ENCODE measurements around the gene COG7. TPM values are rescaled to one million over a fixed set of nuclear protein-coding genes. Genes with fewer than 3 reads are reported as not detected.

COG7 gene
- total RNA-seq, 5 donors from 2014 or later (not counting 1 experiment from before 2014, with no cell fraction given) = 15.8 to 23.2 (median 22.4) TPM

DNA sequence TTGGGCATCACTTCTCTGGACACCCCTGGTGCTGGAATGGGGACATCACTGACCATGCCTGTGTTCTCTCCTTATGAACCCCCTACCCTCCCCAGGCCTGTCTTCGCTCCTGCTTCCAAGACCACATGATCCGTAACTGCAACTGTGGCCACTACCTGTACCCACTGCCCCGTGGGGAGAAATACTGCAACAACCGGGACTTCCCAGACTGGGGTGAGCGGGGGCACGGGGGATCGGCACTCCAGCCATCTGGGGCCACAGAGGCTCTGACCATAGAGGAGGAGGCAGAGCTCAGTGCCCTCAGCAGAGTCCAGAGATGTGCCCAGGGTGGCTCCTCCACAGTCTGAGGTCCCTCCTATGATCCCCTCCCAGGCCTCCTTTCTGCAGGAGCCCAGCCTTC lies 77.3 kb downstream of the COG7 start:
- DNase-seq = no peak
- H3K27ac Mint-ChIP-seq = no peak overlapping the region
- no peak for ATAC-seq (replicated peaks in 1 of 4)
- H3K9me3 ChIP-seq = no peaks in the 10 kb centered on the region
- peaks cover 0 to 19% of the 10 kb centered on the region in 2 experiments for H3K27me3 ChIP-seq (replicated peaks in 1 of 2; ENCODE audit: control insufficient read depth in 2 of 2, extremely low read depth in 1 of 2, insufficient read depth in 2 of 2, low read length in 1 of 2)
- POLR2A ChIA-PET = no interaction called here
- H3K4me1 Mint-ChIP-seq = no peaks in the 10 kb centered on the region
- H3K4me3 ChIP-seq (ENCODE audit: control insufficient read depth in 1 of 2, extremely low read depth in 1 of 2, low read length in 1 of 2) = no peak overlapping the region
- no peak overlapping the region for H3K4me3 Mint-ChIP-seq
- H3K9me3 Mint-ChIP-seq = no peaks in the 10 kb centered on the region
- CTCF ChIA-PET = no interaction called here
- H3K27ac ChIP-seq (ENCODE audit: low read length) = no peak overlapping the region
- no peaks in the 10 kb centered on the region for H3K4me1 ChIP-seq (ENCODE audit: control insufficient read depth in 1 of 2, extremely low read depth in 1 of 2, insufficient read depth in 2 of 2, low read length in 2 of 2)
- H3K36me3 ChIP-seq (ENCODE audit: control insufficient read depth in 2 of 2, extremely low read depth in 1 of 2, insufficient read depth in 1 of 2, low read length in 1 of 2) = no peaks in the 10 kb centered on the region
- H3K27me3 Mint-ChIP-seq = peaks cover 7 to 10% of the 10 kb centered on the region in 2 donors
- no peaks in the 10 kb centered on the region for H3K36me3 Mint-ChIP-seq
- 88% methylated on average over 6 of the region's 7 CpGs for WGBS (ENCODE audit: insufficient coverage)

GRCh38 chr16:23374721-23375510 lies 78.1 kb downstream of the COG7 start:
- peaks cover 0 to 21% of the 10 kb centered on the region in 2 experiments for H3K27me3 ChIP-seq (replicated peaks in 1 of 2; ENCODE audit: control insufficient read depth in 2 of 2, extremely low read depth in 1 of 2, insufficient read depth in 2 of 2, low read length in 1 of 2)
- POLR2A ChIA-PET = no interaction called here
- no peak overlapping the region for H3K4me3 ChIP-seq (ENCODE audit: control insufficient read depth in 1 of 2, extremely low read depth in 1 of 2, low read length in 1 of 2)
- CTCF ChIA-PET = no interaction called here
- no peaks in the 10 kb centered on the region for H3K4me1 Mint-ChIP-seq
- no peaks in the 10 kb centered on the region for H3K4me1 ChIP-seq (ENCODE audit: control insufficient read depth in 1 of 2, extremely low read depth in 1 of 2, insufficient read depth in 2 of 2, low read length in 2 of 2)
- H3K36me3 ChIP-seq (ENCODE audit: control insufficient read depth in 2 of 2, extremely low read depth in 1 of 2, insufficient read depth in 1 of 2, low read length in 1 of 2) = no peaks in the 10 kb centered on the region
- H3K27ac Mint-ChIP-seq = no peak overlapping the region
- peaks cover 9 to 15% of the 10 kb centered on the region in 2 donors for H3K27me3 Mint-ChIP-seq
- H3K9me3 Mint-ChIP-seq = no peaks in the 10 kb centered on the region
- 72% methylated on average over 13 of the region's 17 CpGs for WGBS (ENCODE audit: insufficient coverage)
- H3K36me3 Mint-ChIP-seq = no peaks in the 10 kb centered on the region
- ATAC-seq (replicated peaks in 1 of 4) (no peak), DNase-seq (no peak)
- H3K4me3 Mint-ChIP-seq = no peak overlapping the region
- no peaks in the 10 kb centered on the region for H3K9me3 ChIP-seq
- H3K27ac ChIP-seq (ENCODE audit: low read length) = no peak overlapping the region

DNA sequence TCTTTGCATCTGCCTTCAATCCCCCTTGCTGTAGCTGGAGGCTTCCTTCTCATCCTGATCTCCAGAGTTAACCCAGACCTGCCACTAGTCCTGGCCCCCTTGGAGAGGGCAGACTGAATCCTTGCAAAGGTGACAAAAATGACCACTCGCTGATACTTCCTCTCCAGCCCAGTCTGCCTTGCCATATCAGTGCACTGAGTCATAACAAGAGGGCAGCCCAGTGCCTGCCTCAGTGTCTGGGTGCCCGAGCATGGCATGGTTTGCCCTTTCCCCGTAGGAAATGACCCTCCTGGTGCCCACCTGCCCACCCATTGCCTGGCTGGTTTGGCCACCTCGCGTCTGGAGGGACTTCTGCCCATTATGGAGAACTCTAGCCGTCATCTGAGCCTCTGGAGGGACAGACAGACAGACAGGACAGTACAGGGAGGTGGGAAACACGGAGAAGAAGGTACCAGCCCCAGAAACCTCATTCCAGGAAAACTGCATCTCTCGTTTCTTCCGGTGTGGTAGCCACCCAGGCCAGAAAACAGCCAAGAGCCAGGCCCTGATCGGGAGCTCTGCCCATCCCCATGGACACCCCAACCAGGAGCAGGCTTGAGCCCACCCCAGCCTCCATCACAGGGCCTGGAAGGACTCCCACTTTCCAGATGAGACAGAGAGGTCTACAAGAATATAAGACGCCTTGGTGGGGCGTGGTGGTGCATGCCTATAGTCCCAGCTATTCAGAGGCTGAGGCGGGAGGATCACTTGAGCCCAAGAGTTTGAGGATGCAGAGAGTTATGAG lies 79.4 kb downstream of the COG7 start:
- H3K36me3 Mint-ChIP-seq = no peaks in the 10 kb centered on the region
- H3K27me3 Mint-ChIP-seq = peaks cover 9 to 15% of the 10 kb centered on the region in 2 donors
- no peaks in the 10 kb centered on the region for H3K36me3 ChIP-seq (ENCODE audit: control insufficient read depth in 2 of 2, extremely low read depth in 1 of 2, insufficient read depth in 1 of 2, low read length in 1 of 2)
- H3K9me3 Mint-ChIP-seq = no peaks in the 10 kb centered on the region
- H3K9me3 ChIP-seq = no peaks in the 10 kb centered on the region
- ChIA-PET POLR2A (no interaction called here), CTCF (no interaction called here)
- H3K4me3 Mint-ChIP-seq = no peak overlapping the region
- no peaks in the 10 kb centered on the region for H3K4me1 ChIP-seq (ENCODE audit: control insufficient read depth in 1 of 2, extremely low read depth in 1 of 2, insufficient read depth in 2 of 2, low read length in 2 of 2)
- no peak overlapping the region for H3K27ac ChIP-seq (ENCODE audit: low read length)
- H3K4me3 ChIP-seq (ENCODE audit: control insufficient read depth in 1 of 2, extremely low read depth in 1 of 2, low read length in 1 of 2) = no peak overlapping the region
- no peaks in the 10 kb centered on the region for H3K4me1 Mint-ChIP-seq
- ATAC-seq (replicated peaks in 1 of 4) (no peak), DNase-seq (no peak)
- H3K27ac Mint-ChIP-seq = no peak overlapping the region
- WGBS (ENCODE audit: insufficient coverage) = 72% methylated on average over 13 of the region's 13 CpGs
- peaks cover 0 to 21% of the 10 kb centered on the region in 2 experiments for H3K27me3 ChIP-seq (replicated peaks in 1 of 2; ENCODE audit: control insufficient read depth in 2 of 2, extremely low read depth in 1 of 2, insufficient read depth in 2 of 2, low read length in 1 of 2)

DNA sequence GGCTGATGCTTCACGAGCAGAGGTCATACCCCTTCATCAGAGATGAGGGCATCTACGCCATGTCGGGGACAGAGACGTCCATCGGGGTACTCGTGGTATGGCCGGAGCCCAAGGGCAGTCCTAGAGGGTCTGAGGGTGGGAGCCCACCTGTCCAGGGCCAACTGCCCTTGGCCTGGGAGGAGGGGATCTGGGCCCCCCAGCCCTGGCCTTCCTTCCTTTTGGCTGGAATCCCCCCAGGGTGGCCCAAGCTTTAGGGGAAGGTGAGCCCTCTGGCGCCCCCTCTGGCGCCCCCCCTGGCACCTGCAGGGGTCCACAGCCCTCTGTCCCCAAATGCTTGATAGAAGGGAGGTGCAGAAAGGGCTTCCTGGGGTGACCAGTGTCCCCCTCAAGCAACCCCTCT lies 81.6 kb downstream of the COG7 start:
- no peaks in the 10 kb centered on the region for H3K4me1 ChIP-seq (ENCODE audit: control insufficient read depth in 1 of 2, extremely low read depth in 1 of 2, insufficient read depth in 2 of 2, low read length in 2 of 2)
- H3K27me3 ChIP-seq (replicated peaks in 1 of 2; ENCODE audit: control insufficient read depth in 2 of 2, extremely low read depth in 1 of 2, insufficient read depth in 2 of 2, low read length in 1 of 2) = peaks cover 0 to 21% of the 10 kb centered on the region in 2 experiments
- Mint-ChIP-seq H3K4me3 (no peak overlapping the region), H3K27me3 (peaks cover 9 to 13% of the 10 kb centered on the region in 2 donors), H3K36me3 (no peaks in the 10 kb centered on the region), H3K9me3 (no peaks in the 10 kb centered on the region), H3K27ac (no peak overlapping the region), H3K4me1 (no peaks in the 10 kb centered on the region)
- DNase-seq (no peak), ATAC-seq (replicated peaks in 1 of 4) (no peak)
- CTCF ChIA-PET = interaction anchor here in 1 of 2 donors (0.6 kb wide), 1 partner anchor 1259 kb away, joined by 3 read pairs; no protein-coding TSS in a partner anchor
- H3K36me3 ChIP-seq (ENCODE audit: control insufficient read depth in 2 of 2, extremely low read depth in 1 of 2, insufficient read depth in 1 of 2, low read length in 1 of 2) = no peaks in the 10 kb centered on the region
- H3K4me3 ChIP-seq (ENCODE audit: control insufficient read depth in 1 of 2, extremely low read depth in 1 of 2, low read length in 1 of 2) = no peak overlapping the region
- no peaks in the 10 kb centered on the region for H3K9me3 ChIP-seq
- WGBS (ENCODE audit: insufficient coverage) = 79% methylated on average over 7 of the region's 9 CpGs
- H3K27ac ChIP-seq (ENCODE audit: low read length) = no peak overlapping the region
- POLR2A ChIA-PET = no interaction called here

GRCh38 chr16:23369416-23369815 lies 83.6 kb downstream of the COG7 start:
- ATAC-seq (replicated peaks in 1 of 4) (no peak), DNase-seq (no peak)
- peaks cover 9 to 12% of the 10 kb centered on the region in 2 donors for H3K27me3 Mint-ChIP-seq
- peaks cover 0 to 21% of the 10 kb centered on the region in 2 experiments for H3K27me3 ChIP-seq (replicated peaks in 1 of 2; ENCODE audit: control insufficient read depth in 2 of 2, extremely low read depth in 1 of 2, insufficient read depth in 2 of 2, low read length in 1 of 2)
- no peaks in the 10 kb centered on the region for H3K9me3 ChIP-seq
- WGBS (ENCODE audit: insufficient coverage) = 72% methylated on average over 5 of the region's 7 CpGs
- no peak overlapping the region for H3K4me3 ChIP-seq (ENCODE audit: control insufficient read depth in 1 of 2, extremely low read depth in 1 of 2, low read length in 1 of 2)
- no peaks in the 10 kb centered on the region for H3K4me1 ChIP-seq (ENCODE audit: control insufficient read depth in 1 of 2, extremely low read depth in 1 of 2, insufficient read depth in 2 of 2, low read length in 2 of 2)
- no peak overlapping the region for H3K27ac Mint-ChIP-seq
- H3K36me3 Mint-ChIP-seq = no peaks in the 10 kb centered on the region
- no peak overlapping the region for H3K27ac ChIP-seq (ENCODE audit: low read length)
- H3K36me3 ChIP-seq (ENCODE audit: control insufficient read depth in 2 of 2, extremely low read depth in 1 of 2, insufficient read depth in 1 of 2, low read length in 1 of 2) = no peaks in the 10 kb centered on the region
- CTCF ChIA-PET = no interaction called here
- H3K4me3 Mint-ChIP-seq = no peak overlapping the region
- H3K9me3 Mint-ChIP-seq = no peaks in the 10 kb centered on the region
- POLR2A ChIA-PET = no interaction called here
- H3K4me1 Mint-ChIP-seq = peaks cover 8 to 12% (median 10%) of the 10 kb centered on the region in 3 donors

GRCh38 chr16:23368469-23368868 lies 84.5 kb downstream of the COG7 start:
- 78% methylated on average over 4 of the region's 5 CpGs for WGBS (ENCODE audit: insufficient coverage)
- Histone ChIP-seq H3K4me1 (ENCODE audit: control insufficient read depth in 1 of 2, extremely low read depth in 1 of 2, insufficient read depth in 2 of 2, low read length in 2 of 2) (no peaks in the 10 kb centered on the region), H3K27ac (ENCODE audit: low read length) (no peak overlapping the region), H3K36me3 (ENCODE audit: control insufficient read depth in 2 of 2, extremely low read depth in 1 of 2, insufficient read depth in 1 of 2, low read length in 1 of 2) (no peaks in the 10 kb centered on the region), H3K4me3 (ENCODE audit: control insufficient read depth in 1 of 2, extremely low read depth in 1 of 2, low read length in 1 of 2) (no peak overlapping the region), H3K27me3 (replicated peaks in 1 of 2; ENCODE audit: control insufficient read depth in 2 of 2, extremely low read depth in 1 of 2, insufficient read depth in 2 of 2, low read length in 1 of 2) (peaks cover 0 to 16% of the 10 kb centered on the region in 2 experiments), H3K9me3 (no peaks in the 10 kb centered on the region)
- Mint-ChIP-seq H3K4me1 (peaks cover 8 to 12% (median 10%) of the 10 kb centered on the region in 3 donors), H3K4me3 (no peak overlapping the region), H3K27ac (no peak overlapping the region), H3K27me3 (peaks cover 7 to 9% of the 10 kb centered on the region in 2 donors), H3K36me3 (no peaks in the 10 kb centered on the region), H3K9me3 (no peaks in the 10 kb centered on the region)
- ATAC-seq (replicated peaks in 1 of 4) = no peak
- ChIA-PET CTCF (no interaction called here), POLR2A (no interaction called here)
- DNase-seq = no peak

All from T-cell (primary cell).